ENCODE data around the gene PRM2.

DNA sequence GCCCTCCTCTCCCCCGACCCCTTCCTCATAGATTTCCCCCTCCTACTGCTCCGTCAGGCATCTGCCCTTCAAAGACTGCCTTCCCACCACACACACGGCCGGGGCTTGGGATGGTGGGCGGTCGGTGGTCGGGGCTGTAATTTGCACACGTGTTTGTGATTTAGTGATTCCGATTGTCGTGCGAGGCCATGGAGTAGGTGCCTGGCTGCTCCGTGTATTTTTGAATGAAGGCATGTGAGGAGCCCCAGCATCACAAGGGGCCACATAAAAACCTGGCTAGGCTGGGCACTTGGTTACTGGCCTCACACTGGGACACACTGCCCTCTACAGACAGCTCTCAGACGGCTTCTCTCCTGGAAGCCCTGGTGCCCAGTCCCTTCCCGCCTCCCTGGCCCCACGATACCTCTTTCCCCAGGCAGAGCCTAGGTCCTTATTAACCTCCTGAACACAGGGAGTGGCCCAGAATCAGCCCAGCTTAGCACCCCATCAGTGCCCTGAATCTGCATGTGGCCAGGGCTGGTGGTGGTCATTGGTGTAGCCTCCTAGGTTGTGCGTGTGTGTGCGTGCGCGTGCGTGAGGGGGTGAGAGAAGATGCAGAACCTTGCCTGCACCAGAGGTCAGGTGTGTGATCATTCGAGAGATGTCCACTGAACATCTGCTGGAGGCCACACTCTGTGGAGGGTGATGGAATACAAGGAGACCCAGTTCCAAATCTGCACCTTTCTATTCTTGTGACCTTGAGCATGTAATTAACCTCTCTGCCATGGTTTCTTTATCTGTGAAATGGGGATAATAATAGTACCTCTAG is 18.9 kb downstream of the PRM2 start:
- TF ChIP-seq POLR2AphosphoS5 (IDR thresholded peaks at IDR 0.05; ENCODE audit: low read depth, low read length) (no peak), TAF1 (IDR thresholded peaks at IDR 0.05; ENCODE audit: borderline replicate concordance, insufficient read depth, low read length) (no peak), SIN3A (IDR thresholded peaks at IDR 0.05; ENCODE audit: borderline replicate concordance, insufficient read depth, low read length) (0 out of 2 replicates have a peak, but pooled peaks have one; percentile 22), FOXP2 (optimal IDR thresholded peaks at IDR 0.05; ENCODE audit: borderline replicate concordance, extremely low read depth, extremely low read length, insufficient read depth) (no peak)
- TF ChIP-seq, protein P1, sequence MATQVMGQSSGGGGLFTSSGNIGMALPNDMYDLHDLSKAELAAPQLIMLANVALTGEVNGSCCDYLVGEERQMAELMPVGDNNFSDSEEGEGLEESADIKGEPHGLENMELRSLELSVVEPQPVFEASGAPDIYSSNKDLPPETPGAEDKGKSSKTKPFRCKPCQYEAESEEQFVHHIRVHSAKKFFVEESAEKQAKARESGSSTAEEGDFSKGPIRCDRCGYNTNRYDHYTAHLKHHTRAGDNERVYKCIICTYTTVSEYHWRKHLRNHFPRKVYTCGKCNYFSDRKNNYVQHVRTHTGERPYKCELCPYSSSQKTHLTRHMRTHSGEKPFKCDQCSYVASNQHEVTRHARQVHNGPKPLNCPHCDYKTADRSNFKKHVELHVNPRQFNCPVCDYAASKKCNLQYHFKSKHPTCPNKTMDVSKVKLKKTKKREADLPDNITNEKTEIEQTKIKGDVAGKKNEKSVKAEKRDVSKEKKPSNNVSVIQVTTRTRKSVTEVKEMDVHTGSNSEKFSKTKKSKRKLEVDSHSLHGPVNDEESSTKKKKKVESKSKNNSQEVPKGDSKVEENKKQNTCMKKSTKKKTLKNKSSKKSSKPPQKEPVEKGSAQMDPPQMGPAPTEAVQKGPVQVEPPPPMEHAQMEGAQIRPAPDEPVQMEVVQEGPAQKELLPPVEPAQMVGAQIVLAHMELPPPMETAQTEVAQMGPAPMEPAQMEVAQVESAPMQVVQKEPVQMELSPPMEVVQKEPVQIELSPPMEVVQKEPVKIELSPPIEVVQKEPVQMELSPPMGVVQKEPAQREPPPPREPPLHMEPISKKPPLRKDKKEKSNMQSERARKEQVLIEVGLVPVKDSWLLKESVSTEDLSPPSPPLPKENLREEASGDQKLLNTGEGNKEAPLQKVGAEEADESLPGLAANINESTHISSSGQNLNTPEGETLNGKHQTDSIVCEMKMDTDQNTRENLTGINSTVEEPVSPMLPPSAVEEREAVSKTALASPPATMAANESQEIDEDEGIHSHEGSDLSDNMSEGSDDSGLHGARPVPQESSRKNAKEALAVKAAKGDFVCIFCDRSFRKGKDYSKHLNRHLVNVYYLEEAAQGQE (IDR thresholded peaks at IDR 0.05; ENCODE audit: insufficient read depth in 1 of 2, low read depth in 2 of 2, low read length in 2 of 2): no peak

Measured in PFSK-1 (cell line).